Tibial artery (tissue), 4 donors: ENCODE data around the gene EIF2B2.

Experiments used
- DNase-seq, 2 donors: peaks; one replicate each; pipeline ENCODE4 v3.0.0-alpha.2; 2019
- H3K27ac ChIP-seq, 2 donors: fragments of 200-600 bp; sonication (generic) in 1 of 2; 1 replicate in 1 of 2; 2 replicates in 1 of 2; pipeline ENCODE4 v1.5.1; 2018 to 2019; ENCODE audit warnings: mild to moderate bottlenecking in 1 of 2
- H3K27me3 ChIP-seq, 2 donors: fragments of 200-600 bp; sonication (generic) in 1 of 2; one replicate each; pipeline versions ENCODE4 v1.5.1 to v1.6.0; 2016 to 2019
- H3K36me3 ChIP-seq, 3 donors: fragments of 200-600 bp; sonication (generic) in 2 of 3; one replicate each; pipeline ENCODE4 v1.5.1; 2016 to 2019; ENCODE audit warnings: mild to moderate bottlenecking in 2 of 3
- H3K4me1 ChIP-seq, 4 donors: fragments of 200-600 bp; sonication (generic) in 2 of 4; 1 replicate in 3 of 4; 2 replicates in 1 of 4; pipeline ENCODE4 v1.5.1; 2016 to 2019
- H3K4me3 ChIP-seq, 2 donors: fragments of 200-600 bp; sonication (generic) in 1 of 2; 1 replicate in 1 of 2; 2 replicates in 1 of 2; pipeline ENCODE4 v1.5.1; 2018 to 2019; ENCODE audit warnings: mild to moderate bottlenecking in 2 of 2
- H3K9me3 ChIP-seq, 3 donors: fragments of 200-600 bp; sonication (generic) in 1 of 3; one replicate each; pipeline ENCODE4 v1.5.1; 2016 to 2019
- CTCF ChIP-seq, 2 experiments: fragments of 200-600 bp in 1 of 2; fragments of 450-650 bp in 1 of 2; IDR thresholded peaks; one replicate each; pipeline ENCODE4 v1.5.1; 2017 to 2019; ENCODE audit warnings: antibody characterized with exemption in 2 of 2, mild to moderate bottlenecking in 1 of 2, moderate library complexity in 1 of 2
- intact Hi-C: fragments of 100-400 bp; cut with DNase I; formaldehyde crosslinking; loops from one replicate; pipeline ENCODE4 v1.15.0; 2023; ENCODE audit warnings: low total_unique reads

The EIF2B2 gene

GRCh38 chr14:74965486-74966153, 37.1 kb upstream of the EIF2B2 start:
- H3K4me3 ChIP-seq: no peak overlapping the region
- H3K27me3 ChIP-seq: no peaks in the 10 kb centered on the region
- DNase-seq: no peak
- H3K4me1 ChIP-seq: peaks cover 0 to 5% (median 0%) of the 10 kb centered on the region in 4 donors
- no peak overlapping the region for H3K27ac ChIP-seq
- H3K36me3 ChIP-seq: no peaks in the 10 kb centered on the region
- TF ChIP-seq CTCF (IDR thresholded peaks at IDR 0.05): no peak
- H3K9me3 ChIP-seq: no peaks in the 10 kb centered on the region
- intact Hi-C loops: no loop called here

- intact Hi-C loops: no loop called here
- no peaks in the 10 kb centered on the region for H3K9me3 ChIP-seq
- no peak for DNase-seq
- H3K27me3 ChIP-seq: no peaks in the 10 kb centered on the region
- H3K4me3 ChIP-seq: no peak overlapping the region
- no peak for TF ChIP-seq CTCF (IDR thresholded peaks at IDR 0.05)
- H3K27ac ChIP-seq: no peak overlapping the region
- H3K4me1 ChIP-seq: peaks cover 0 to 5% (median 0%) of the 10 kb centered on the region in 4 donors
- H3K36me3 ChIP-seq: no peaks in the 10 kb centered on the region
These were observed 33.9 kb upstream of the EIF2B2 start for GRCh38 chr14:74968811-74969210.

- H3K4me3 ChIP-seq: no peak overlapping the region
- intact Hi-C loops: no loop called here
- H3K36me3 ChIP-seq: no peaks in the 10 kb centered on the region
- H3K27me3 ChIP-seq: no peaks in the 10 kb centered on the region
- H3K27ac ChIP-seq: no peak overlapping the region
- peaks cover 0 to 32% (median 21%) of the 10 kb centered on the region in 4 donors for H3K4me1 ChIP-seq
- no peak for TF ChIP-seq CTCF (IDR thresholded peaks at IDR 0.05)
- peak; percentile 70 to 75 for DNase-seq
- H3K9me3 ChIP-seq: no peaks in the 10 kb centered on the region
These were observed 29.6 kb upstream of the EIF2B2 start for GRCh38 chr14:74973003-74973653.

GRCh38 chr14:74973905-74974363, 28.8 kb upstream of the EIF2B2 start:
- H3K27me3 ChIP-seq: no peaks in the 10 kb centered on the region
- H3K4me1 ChIP-seq: peaks cover 0 to 40% (median 29%) of the 10 kb centered on the region in 4 donors
- H3K9me3 ChIP-seq: no peaks in the 10 kb centered on the region
- H3K27ac ChIP-seq: no peak overlapping the region
- H3K4me3 ChIP-seq: no peak overlapping the region
- H3K36me3 ChIP-seq: no peaks in the 10 kb centered on the region
- no peak for TF ChIP-seq CTCF (IDR thresholded peaks at IDR 0.05)
- intact Hi-C loops: no loop called here
- DNase-seq: peak in 1 of 2 donors; percentile 49

GRCh38 chr14:74974364-74975058, 28.2 kb upstream of the EIF2B2 start:
- peak in 1 of 2 donors; percentile 43 for DNase-seq

More at GRCh38 chr14:74974364-74975058, 28.2 kb upstream of the EIF2B2 start:
- Histone ChIP-seq H3K27ac (no peak overlapping the region), H3K4me1 (peaks cover 0 to 45% (median 34%) of the 10 kb centered on the region in 4 donors), H3K9me3 (no peaks in the 10 kb centered on the region), H3K4me3 (no peak overlapping the region), H3K27me3 (no peaks in the 10 kb centered on the region), H3K36me3 (no peaks in the 10 kb centered on the region)
- intact Hi-C loops: no loop called here
- no peak for TF ChIP-seq CTCF (IDR thresholded peaks at IDR 0.05)
